Endometrium (tissue), 2 donors: ENCODE data around the gene MLLT10.

ENCODE experiments used
- FAIRE-seq: peaks from 2 replicates; lab custom pipeline; 2012; peaks lifted over from hg19 to GRCh38; lab: Jason Lieb, UNC
- donor health status: control.
- donor health status: control.

The MLLT10 gene

DNA sequence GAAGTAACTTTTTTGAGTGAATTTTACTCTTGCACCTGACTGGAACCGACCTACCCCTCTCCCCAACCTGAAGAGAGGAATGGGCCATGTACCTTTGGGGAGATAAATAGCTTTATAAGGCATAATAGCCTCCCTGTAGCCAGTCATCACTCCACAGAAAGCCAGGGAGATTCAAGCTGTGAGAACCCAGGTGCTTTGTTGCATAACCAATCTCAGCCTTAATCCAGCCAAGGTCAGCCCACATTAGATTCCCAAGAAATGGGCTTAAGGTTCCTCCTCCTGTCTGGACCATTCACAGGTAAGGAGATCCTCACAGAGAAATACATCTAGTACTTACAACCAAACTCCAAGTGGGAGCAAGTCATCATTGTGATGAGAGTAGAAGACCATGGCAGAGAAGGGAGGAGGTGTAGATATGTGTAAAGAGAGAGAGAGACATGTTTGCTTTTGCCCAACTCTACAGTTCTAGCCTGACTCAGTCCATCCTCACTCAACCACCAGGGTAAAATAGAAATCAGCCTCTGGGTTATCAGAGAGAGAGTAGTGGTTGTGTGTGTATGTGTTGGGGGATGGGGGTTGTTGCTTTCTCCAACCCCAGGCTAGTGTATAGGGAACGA is 32.2 kb upstream of the MLLT10 start:
- no peak for FAIRE-seq

DNA sequence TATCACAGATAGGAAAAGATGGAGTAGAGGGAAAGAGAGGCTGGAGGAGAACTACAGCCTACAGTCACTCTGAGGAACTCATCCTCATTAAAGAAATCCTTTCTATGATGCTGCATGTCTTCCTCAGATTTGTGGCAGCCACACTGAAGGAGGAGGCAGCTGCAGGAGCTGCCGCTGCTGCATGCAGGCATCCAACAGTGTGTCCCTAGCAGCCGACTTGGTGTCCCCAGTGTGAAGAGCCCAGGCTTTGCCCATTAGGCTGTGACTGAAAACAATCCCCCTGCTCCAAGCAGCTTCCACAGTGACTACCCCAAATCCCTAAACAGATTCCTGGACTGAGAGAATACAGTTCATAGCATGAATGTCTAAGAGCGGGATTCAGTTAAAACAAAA is 31.7 kb upstream of the MLLT10 start:
- no peak for FAIRE-seq

DNA sequence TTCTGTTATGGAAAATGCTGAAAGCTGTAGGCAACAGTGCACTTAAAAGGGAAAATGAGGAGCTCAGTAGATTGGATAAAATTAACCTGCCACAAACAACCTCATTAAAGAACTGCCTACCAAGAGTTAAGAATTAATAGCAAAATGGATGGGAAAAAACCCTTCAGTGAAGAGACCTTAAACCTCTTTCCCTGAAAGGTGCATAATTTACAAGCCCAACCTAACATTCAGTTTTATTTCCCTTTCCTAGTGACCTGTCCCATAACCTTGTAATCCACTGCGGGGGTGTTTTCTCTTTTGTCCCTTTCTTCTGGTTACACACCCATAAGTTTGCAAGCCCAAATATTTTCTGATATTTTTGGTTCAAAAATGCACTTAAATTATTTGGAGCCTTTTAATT is 30.5 kb upstream of the MLLT10 start:
- no peak for FAIRE-seq

DNA sequence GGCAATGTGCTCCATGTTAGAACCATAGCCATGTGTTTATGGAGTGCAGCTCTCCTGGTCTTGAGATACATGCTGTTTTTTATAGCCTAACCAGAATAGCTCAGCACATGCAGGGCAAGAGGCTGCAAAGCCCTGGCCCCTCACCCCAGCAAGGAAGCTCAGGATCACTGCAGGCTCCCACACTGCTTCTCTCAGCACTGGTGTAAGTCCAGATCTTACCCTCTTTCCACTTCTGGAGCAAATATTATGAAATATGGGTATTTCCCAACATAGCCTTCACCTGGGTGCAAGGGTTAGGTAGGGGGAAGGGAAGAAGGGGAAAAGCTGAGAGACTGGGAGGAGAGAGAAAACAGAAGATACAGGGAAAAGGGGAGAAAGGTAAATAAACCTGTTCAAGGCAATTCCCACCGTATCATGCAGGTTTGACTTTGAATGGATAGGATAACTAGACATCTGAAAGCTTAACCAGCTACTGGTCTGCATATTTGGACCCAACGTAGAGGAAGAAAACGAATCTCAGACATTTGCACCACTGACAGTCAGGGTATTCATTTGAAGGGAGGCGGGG is 28.2 kb upstream of the MLLT10 start:
- no peak for FAIRE-seq

DNA sequence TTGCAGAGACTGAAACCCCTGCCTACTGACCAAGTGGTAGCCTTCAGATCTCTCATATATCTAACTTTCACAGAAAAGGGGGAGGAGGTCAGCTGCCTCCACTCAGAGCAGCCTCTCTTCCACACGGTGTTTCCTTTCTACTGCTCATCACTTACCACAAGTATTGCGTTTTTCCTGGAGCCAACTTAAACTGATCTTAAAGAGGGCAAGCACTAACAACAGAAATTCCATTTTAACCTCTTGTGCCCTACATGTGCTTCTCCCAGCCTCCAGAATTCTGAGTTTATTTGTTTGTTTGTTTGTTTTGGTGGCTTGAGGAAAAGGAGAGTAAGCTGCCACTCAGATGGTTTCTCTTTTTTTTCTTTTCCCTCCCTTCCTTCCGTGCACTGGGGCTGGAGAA is 27.7 kb upstream of the MLLT10 start:
- no peak for FAIRE-seq

DNA sequence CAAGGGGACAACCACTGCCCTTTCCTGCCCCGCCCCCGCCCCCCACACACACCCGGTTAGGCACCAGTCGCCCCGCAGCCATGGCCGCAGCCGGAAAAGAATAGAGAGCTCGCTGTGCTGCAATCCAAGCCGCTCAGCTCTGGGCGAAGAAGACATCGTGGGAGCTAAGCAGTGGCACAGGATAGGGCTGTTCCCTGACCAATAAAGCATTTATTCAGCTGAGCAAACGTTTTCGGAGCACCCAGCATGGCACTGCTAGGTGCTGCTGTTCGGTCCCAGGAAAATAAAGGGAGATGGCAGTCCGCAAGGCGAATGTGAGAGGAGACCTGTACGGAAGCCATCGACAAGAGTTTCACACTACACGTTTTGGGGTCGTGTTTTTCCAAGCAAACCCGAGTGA is 26.9 kb upstream of the MLLT10 start:
- no peak for FAIRE-seq

DNA sequence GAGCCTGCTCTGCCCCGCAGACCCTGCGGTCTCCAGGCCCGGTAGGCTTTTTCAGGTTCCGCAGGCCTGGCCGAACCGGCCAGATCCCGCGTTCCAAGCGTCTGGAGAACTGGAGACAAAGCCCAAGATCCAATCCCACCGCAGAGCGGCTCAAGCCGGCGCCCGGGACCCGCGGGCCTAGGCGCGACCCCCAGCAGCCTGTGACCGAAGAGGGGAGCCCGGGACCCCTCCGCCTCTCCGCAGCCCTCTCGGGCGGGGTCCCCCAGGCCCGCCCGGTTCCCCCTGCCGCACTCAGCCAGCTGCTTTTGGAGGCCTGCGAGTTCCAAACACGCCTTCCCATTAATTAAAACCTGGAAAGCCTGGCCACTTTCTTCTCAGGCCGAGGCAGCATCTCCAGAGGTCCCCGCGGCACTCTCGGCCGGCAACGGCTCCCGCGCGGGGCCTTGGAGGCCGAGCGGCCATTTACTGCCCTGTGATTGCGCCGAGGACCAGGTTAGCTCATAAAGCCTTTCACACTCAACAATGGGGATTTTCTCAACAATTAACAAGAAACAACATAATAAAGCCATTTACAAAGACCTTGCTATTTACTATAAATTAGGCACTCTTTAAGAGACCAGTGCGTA is 25.2 kb upstream of the MLLT10 start:
- no peak for FAIRE-seq

DNA sequence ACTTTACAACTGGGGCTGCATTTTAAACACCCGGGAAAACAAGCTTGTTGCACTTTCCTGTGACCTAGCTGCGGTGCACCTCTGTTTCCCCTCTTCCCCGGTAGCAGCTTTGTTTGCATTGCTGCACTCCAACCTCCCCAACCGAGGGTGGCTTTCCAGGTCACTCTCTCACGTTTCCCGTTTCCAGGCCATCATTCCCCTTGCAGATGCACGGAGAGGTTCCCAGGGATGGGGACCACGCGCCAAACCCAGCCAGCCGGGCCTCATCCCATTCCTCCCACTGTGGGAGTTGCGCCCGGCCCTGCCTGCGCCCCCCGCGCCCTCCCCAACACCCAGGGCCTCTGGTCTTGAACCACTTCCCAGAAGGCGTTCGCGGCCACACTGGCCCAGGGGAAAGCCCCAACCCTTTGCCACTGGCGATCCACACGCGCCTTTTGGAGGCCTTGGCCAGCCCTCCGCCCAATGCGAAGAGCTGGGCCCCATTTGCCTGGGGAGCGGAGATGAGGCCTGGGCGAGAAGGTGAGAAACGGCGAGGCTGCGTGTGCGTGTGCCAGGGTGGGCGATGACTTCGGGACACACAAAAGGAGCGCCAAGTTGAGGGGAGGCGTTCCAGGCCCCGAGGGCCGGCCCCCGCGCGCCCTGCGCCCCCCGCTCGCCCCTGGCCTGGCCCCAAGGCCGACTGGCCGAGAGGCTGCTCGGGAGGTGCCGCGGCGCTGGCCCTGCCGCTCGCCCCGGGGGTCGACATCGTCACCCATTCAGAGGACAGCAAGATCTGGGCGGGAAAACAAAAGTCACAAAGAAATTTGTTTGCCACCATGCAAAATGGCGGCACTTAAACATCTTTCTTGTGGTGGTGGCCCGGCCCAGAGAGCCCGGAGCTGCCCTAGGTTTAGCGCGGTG is 24.4 kb upstream of the MLLT10 start:
- FAIRE-seq, result no peak

DNA sequence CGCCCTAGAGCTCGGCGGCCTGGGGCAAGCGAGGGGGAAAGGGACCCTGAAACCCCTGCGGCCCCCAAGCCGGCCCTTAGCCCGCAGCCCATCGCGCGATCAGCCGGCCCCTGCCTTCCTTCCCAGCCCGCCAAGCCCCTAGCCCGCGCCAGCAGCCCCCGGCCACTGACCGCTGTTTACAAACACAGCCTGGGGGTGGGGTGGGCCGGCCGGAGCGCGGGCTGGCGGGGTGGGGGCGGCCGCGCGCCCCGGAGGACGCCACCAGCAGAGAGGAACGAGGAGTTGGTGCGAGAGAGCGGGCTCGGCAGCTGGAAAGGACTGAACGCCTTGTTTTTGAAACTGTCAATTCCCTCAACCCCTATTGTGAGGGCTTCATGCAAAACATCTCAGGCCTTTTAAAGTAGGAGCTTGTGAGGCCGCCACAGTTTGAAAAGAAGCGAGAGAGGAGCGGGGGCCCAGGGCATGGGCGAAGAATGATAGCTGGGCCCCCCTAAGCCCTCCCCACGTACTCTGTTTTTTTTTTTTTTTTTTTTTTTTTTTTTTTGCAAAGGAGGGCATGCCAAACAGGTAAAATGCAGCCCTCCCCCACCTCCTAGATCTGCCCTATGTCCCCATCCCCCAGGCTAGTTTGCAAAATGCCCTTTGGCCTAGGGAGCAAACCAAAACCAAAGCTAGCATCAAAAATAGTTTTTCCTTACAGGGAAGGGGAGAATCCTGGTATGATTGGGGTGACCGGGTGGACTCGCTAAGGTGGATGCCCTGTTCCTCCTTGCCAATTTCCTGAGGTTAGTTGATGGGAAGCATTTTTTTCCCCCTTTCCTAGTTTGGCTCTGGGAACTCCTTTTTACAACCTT is 23.6 kb upstream of the MLLT10 start:
- FAIRE-seq, result no peak

DNA sequence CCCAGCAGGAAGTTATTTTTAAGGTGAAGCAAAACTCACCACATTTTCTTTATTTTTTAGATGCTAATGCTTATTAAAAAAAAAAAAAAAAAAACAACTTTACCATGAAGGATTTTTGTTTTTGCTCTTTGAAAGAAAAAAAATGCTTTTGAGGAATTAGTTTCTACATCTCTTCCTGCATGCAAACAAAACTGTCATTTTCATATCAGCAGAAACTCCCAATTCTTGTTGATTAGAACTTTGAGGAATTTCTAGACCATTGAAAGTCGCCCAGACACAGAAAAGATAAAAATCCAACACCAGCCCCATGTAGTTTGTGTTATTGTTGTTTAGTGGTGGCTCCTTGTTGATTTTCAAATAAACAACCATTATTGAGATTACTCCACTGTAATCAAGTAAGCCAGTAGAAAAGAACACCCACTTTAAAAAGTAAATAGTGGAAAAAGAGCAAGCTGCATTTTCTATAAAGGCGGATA is 22.9 kb upstream of the MLLT10 start:
- FAIRE-seq, result no peak

DNA sequence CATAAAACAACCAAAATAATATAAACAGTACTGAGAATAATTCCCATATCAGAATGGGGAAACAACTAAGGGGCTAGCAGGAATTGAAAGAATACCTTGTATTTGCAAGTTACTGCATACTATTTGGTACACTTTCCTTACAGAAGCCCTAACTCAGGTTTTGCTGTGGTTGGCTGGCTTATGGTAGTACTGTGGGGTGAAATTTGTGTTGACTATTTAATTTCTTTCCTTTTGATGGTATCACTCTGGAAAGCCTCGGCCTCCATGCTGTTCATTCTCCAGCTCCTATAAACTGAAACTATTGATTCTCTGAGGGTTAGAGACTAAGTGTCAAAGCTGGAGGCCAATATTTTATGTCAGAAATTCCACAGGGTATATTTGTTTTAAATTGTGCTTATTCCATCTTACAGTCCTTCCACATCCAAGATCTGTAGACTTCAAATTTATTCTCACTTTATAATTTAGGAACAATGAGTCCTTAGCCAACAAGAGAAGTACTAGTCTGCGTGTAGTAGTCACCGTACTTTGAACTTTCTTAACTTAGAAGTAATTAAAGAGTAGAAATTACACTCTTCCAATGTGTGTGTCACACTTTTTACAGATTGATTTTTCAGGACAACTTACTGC is 22.0 kb upstream of the MLLT10 start:
- FAIRE-seq, result no peak

DNA sequence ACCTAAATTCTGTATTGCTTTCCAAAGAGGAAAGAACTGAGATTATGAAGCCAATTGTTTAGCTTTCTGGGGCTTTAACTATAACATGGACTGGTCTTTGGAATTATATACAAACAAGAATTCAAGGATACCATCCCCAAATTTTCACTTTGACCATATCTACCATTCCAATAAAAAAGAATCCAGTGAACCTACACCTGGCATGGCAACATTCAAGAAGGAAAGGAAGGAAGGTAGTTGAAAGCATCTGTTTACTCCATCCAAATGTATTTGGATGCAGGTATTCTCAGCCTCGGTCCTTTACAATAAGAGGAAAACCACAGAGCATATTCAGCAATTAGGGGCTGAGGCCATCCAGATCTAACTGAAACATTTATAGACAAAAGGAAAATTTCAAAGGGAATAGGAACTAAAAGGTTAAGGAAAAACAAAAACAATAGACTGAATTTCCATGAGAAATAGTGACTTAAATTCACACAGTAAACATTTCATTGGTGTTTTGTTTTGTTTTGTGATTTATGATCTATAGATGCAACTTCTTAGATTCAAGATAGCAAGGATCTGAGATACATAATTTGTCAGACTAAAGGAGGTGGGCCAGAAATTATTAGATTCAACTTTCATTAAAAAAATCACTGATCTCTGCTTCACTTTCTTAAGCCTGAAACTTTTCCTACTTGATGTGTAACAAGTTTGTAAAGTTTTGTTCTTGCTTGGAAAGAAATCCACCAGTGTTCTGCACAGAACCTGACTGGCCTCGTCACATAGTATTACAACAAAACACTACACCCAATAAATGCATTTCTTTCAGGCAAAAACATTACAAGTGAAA is 21.2 kb upstream of the MLLT10 start:
- FAIRE-seq, result no peak

DNA sequence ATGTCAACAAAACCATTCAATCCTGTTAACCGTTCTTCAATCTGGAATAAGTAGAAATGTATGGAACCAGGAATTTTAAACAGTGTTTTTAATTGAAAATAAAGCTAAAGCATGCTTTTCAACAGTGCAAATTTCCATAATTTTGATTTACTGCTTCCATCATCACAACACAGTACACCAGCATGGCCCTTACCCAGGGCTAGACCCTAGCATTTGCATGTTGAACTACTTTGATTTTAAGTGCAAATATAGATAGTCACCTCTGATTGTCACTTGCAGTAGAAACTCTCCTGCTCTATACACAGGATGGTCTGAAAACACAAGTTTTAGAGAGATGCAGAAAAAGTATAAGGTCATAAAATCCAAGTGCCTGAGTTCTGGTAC is 20.6 kb upstream of the MLLT10 start:
- no peak for FAIRE-seq

DNA sequence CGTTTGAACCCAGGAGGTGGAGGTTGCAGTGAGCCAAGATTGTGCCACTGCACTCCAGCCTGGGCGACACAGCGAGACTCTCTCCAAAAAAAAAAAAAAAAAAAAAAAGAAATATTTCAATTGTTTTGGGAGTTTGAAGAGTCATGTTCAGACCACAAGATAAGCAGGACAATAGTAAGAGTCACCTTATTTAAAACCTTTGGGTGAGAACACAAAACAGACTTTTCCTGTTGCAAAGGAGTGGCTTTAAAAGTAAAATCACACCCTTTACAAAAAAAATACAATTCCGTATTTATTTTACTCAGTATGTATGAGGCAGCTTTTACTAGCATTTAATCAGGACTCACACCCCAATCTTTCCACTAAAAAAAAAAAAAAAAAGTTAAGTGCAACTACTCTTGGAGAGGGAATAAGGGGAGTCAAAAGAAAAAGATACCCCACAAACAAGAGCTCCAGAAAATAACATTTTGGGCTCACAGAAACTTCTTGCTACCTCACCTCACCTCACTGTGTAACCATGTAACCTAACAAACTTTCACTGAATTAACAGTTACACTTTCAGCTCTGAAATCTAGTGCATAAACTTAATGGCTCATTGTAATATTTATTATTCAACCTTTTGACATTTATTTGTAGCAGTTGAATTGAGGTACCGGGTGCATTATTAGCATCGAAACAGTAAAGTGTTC is 19.8 kb upstream of the MLLT10 start:
- FAIRE-seq, result no peak

DNA sequence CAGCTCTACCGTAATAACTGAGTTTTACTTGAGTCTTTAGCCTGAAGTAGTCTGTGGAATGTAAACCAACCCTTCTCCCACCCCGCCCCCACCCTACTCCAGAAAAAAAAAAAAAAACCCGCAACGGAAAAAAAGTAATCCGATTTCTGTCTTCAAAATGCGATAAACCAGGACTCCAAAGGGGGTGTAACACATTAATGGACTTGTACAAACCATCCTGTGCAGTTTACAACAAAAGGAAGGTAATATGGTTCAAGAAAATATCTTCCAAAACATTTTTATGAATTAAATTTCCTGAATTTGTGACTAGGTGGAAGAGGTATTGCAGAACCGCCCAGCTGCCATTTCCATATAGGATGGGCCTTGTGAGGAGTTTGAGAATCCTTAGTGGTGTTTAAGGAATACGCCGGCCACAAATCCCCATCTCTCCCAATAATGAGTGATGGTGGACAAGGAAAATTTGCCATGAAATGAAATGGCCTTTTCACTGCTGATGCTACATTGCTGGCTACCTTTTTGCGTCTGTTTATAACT is 19.1 kb upstream of the MLLT10 start:
- FAIRE-seq, result no peak

DNA sequence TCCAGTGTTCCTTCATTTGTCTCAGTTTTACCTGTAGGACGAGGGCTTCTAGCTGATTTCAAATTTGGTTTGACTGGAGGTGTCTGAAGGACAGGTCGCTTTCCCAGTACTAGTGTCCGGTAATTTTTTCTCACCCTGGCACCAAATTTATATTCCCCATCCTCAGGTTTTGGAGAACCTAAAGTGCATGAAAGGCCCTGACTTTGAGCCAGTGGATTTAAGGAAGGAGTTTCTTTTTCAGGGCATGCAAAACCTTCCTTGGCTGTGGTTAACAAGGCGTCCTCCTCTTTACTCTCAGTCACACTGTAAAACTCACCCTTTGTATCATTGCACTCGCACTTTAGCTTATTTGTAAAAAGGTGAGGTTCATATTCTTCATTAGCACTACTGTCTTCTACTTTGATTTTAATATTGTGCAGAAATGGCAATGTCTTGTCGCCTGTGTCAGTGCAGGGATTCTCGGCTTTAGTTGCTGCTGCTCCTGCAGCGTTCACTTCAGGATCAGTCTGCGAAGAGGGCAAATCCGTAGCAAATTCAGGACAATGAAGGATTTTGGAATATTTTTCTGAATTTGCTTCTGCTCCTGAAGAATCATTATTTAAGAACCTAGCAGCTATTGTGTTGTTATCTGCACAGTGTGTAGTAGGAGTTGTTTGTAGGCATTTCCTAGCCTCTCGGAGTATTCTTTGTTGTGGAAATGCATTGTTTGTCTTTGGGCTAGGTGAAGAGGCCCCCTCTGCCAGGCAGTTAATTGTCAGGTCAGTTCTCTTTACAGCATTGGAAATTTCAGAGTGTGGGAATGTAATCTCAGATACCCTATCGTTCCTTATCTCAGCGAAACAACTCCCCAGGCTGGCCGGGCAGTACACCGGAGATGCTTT is 18.4 kb upstream of the MLLT10 start:
- no peak for FAIRE-seq

DNA sequence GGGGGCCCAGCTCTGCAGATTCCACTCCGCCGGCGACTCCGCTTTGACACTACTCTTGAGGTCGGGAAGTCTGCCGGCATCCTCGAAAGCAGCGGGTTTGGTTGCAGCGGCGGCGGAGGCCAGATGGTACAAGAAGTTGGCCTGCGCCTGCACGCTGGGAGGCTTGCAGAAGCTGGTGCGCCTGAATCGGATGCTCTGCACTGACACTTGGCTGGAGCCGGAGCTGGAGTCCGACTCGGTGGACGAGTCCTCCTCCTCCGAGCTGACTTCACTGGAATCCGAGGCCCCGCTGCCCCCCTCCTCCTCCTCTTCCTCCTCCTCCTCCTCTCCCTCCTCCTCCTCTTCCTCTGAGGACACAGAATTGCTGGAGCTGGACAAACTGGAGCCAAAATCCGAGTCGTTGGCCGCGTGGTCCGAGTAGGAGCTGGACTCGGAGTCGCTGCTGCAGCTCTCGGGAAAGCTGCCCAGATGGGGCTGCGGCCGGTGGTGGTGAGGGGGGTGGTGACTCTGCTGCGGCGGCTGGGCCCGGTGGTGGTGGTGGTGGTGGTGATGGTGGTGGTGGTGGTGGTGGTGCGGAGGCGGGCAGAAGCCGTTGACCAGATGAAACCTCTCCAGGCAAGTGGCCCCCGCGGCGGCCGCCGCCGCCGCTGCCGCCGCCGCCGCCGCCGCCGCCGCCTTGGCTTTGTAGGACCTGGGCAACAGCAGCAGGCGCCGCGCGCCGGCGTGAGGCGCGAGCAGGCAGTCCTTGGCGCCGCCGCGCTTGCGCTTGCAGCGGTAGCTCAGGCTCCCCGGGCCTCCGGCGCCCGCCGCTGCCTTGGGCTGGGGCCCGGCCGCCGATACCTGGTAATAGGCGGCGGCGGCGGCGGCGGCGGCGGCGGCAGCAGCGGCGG is 17.5 kb upstream of the MLLT10 start:
- FAIRE-seq, result no peak
